Measurements from ENCODE around the gene BORCS5.

The BORCS5 gene

DNA sequence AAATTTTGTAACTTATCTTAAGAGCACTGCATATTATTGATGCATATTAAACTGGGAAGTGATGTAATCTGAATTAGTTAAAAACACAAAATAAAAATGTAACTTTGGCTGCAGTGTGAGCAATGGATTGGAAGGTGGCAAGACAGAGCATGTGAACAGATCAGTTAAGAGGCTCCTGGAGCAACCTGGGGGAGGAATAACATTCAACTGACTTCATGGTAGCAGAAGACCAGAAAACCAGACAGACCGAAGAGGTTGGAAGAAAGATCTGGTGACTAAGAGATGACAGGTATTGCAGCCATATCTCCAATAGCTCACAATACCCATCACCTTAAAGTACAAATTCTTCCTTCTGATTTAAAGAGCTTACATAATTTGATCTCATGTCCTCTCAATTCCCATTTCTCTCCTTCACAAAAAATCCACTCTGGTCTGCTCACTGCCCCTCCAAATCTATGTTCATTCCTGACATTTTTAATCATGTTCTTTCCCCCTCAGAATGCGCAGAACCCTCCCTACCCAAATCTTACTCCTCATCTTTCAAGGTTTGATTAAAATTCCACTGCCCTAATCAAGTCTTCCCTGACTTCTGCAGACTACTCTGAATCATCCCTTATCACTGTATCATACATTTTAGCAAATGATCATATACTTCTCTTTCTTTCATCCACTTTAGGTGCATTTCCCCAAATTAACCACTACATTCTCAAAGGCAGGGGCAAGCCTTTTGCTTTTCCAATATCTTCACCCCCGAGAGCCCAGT lies 154.3 kb downstream of the BORCS5 start:
- TF ChIP-seq GATA1 (IDR thresholded peaks at IDR 0.05; ENCODE audit: low read depth, low read length): no peak
- no peak for TF ChIP-seq POLR2A (IDR thresholded peaks at IDR 0.05; ENCODE audit: low read length)
- no peak for DNase-seq

- DNase-seq: no peak
Measured at GRCh38 chr12:12511895-12512711, 155.2 kb downstream of the BORCS5 start.

GRCh38 chr12:12513416-12514006 lies 156.6 kb downstream of the BORCS5 start:
- TF ChIP-seq GATA1 (IDR thresholded peaks at IDR 0.05; ENCODE audit: low read depth, low read length) (no peak), POLR2A (IDR thresholded peaks at IDR 0.05; ENCODE audit: low read length) (no peak)
- DNase-seq: no peak

More at GRCh38 chr12:12511895-12512711, 155.2 kb downstream of the BORCS5 start:
- TF ChIP-seq GATA1 (IDR thresholded peaks at IDR 0.05; ENCODE audit: low read depth, low read length) (no peak), POLR2A (IDR thresholded peaks at IDR 0.05; ENCODE audit: low read length) (no peak)

DNA sequence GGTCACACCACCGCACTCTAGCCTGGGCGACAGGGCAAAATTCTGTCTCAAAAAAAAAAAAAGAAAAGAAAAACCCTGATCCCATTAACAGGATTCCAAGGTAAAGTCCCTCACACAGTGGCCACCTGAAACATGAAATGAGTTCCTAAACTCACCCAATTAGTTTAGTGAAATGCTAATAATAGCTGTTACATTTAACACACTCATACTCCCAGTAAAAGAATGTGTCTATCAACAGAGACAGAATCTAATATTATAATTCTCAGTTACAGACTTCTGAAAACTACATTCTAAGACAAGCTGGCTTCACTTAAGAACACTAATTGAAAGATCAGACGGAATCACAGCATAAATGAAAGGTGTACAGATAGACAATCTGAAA lies 161.6 kb downstream of the BORCS5 start:
- DNase-seq: no peak
- TF ChIP-seq POLR2A (IDR thresholded peaks at IDR 0.05; ENCODE audit: low read length) (no peak), GATA1 (IDR thresholded peaks at IDR 0.05; ENCODE audit: low read depth, low read length) (no peak)

DNA sequence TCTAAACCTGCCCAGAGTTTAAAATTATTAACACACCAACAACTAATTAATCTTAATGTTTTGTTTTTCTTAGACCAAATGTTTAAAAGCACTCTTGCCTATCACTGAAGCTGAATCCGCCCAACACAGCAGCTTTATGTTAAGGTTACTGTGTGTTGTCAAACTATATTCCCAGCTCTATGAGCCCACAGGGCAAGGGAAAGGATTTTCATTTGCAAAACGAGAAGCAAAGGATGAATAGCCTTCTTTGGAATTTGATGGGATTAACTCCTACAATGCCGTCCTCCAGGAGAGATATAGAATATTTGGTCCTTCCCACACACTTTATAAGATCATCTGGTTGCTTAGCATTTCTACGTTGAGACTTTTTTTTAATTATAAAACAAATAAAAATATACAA lies 162.0 kb downstream of the BORCS5 start:
- TF ChIP-seq POLR2A (IDR thresholded peaks at IDR 0.05; ENCODE audit: low read length): no peak
- no peak for TF ChIP-seq GATA1 (IDR thresholded peaks at IDR 0.05; ENCODE audit: low read depth, low read length)
- DNase-seq: no peak
